ENCODE measurements around the gene SLC39A13. TPM values are rescaled to one million over a fixed set of nuclear protein-coding genes. Genes with fewer than 3 reads are reported as not detected.

The SLC39A13 gene
- total RNA-seq, 1 experiment from 2014 or later: 27.1 TPM

DNA sequence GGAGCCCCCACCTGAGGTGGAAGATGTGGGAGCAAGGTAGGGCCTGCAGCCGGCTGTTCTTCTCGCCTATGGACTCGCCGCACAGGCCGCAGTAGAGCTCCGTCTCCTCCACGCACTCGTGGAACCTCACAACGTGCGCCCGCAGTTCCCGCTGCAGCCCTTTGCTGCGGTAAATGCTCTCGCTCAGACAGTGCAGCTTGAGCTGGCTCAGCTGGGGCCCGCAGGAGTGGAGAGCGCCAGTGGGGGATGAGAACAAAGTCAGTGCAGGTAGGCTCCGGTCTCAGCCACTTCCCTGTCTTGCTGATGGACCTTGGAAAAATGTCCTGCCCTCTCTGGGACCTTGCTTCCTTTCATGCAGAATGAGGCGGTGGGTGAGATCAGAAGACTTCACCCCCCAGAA, 30.3 kb downstream of the SLC39A13 start:
- Histone ChIP-seq H3K27me3 (replicated peaks; ENCODE audit: control insufficient read depth, insufficient read depth, low read length) (no peaks in the 10 kb centered on the region), H3K36me3 (ENCODE audit: control insufficient read depth, insufficient read depth, low read length) (no peaks in the 10 kb centered on the region), H3K4me3 (ENCODE audit: low read depth, low read length) (no peak overlapping the region), H3K9me3 (no peaks in the 10 kb centered on the region), H3K4me1 (no peaks in the 10 kb centered on the region)
- Mint-ChIP-seq H3K36me3 (ENCODE audit: insufficient read depth, unreplicated experiment) (peaks cover 5% of the 10 kb centered on the region), H3K4me3 (ENCODE audit: unreplicated experiment) (no peak overlapping the region), H3K27ac (ENCODE audit: unreplicated experiment) (no peak overlapping the region), H3K4me1 (ENCODE audit: low read depth, unreplicated experiment) (no peaks in the 10 kb centered on the region), H3K27me3 (ENCODE audit: insufficient read depth, unreplicated experiment) (no peaks in the 10 kb centered on the region), H3K9me3 (ENCODE audit: unreplicated experiment) (no peaks in the 10 kb centered on the region)
- CTCF ChIA-PET: no interaction called here
- DNase-seq: no peak
- TF ChIP-seq, protein P1, sequence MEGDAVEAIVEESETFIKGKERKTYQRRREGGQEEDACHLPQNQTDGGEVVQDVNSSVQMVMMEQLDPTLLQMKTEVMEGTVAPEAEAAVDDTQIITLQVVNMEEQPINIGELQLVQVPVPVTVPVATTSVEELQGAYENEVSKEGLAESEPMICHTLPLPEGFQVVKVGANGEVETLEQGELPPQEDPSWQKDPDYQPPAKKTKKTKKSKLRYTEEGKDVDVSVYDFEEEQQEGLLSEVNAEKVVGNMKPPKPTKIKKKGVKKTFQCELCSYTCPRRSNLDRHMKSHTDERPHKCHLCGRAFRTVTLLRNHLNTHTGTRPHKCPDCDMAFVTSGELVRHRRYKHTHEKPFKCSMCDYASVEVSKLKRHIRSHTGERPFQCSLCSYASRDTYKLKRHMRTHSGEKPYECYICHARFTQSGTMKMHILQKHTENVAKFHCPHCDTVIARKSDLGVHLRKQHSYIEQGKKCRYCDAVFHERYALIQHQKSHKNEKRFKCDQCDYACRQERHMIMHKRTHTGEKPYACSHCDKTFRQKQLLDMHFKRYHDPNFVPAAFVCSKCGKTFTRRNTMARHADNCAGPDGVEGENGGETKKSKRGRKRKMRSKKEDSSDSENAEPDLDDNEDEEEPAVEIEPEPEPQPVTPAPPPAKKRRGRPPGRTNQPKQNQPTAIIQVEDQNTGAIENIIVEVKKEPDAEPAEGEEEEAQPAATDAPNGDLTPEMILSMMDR (IDR thresholded peaks at IDR 0.05; ENCODE audit: insufficient read depth in 1 of 2, low read depth in 1 of 2, low read length in 1 of 2, severe bottlenecking in 1 of 2, unreplicated experiment in 1 of 2): no peak
- POLR2A ChIA-PET: no interaction called here
- no TSS peak for BruUV-seq (replicated peaks)
- intact Hi-C loops (cut with micrococcal nuclease; ENCODE audit: unreplicated experiment): no loop called here

DNA sequence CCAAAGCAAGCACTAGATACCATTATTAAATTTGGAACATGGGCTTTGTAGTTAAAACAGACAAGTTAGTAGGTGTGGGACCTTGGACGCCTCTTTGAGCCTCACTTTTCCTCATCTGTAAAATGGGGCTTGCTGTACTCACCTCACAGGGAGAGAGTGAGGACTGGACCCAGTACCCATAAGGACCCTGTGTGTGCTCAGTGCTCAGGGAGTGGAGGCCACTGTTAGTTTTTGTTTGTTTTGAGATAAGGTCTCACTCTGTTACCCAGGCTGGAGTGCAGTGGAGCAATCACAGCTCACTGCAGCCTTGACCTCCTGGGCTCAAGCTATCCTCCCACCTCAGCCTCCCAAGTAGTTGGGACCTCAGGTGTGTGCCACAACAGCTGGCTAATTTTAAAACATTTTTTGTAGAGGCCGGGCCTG, 31.7 kb downstream of the SLC39A13 start:
- no TSS peak for BruUV-seq (replicated peaks)
- Mint-ChIP-seq H3K27ac (ENCODE audit: unreplicated experiment) (no peak overlapping the region), H3K4me3 (ENCODE audit: unreplicated experiment) (no peak overlapping the region), H3K9me3 (ENCODE audit: unreplicated experiment) (no peaks in the 10 kb centered on the region), H3K4me1 (ENCODE audit: low read depth, unreplicated experiment) (no peaks in the 10 kb centered on the region), H3K36me3 (ENCODE audit: insufficient read depth, unreplicated experiment) (peaks cover 5% of the 10 kb centered on the region), H3K27me3 (ENCODE audit: insufficient read depth, unreplicated experiment) (no peaks in the 10 kb centered on the region)
- no peaks in the 10 kb centered on the region for H3K27me3 ChIP-seq (replicated peaks; ENCODE audit: control insufficient read depth, insufficient read depth, low read length)
- no peaks in the 10 kb centered on the region for H3K4me1 ChIP-seq
- H3K9me3 ChIP-seq: no peaks in the 10 kb centered on the region
- intact Hi-C loops (cut with micrococcal nuclease; ENCODE audit: unreplicated experiment): no loop called here
- TF ChIP-seq, protein P1 (IDR thresholded peaks at IDR 0.05; ENCODE audit: insufficient read depth in 1 of 2, low read depth in 1 of 2, low read length in 1 of 2, severe bottlenecking in 1 of 2, unreplicated experiment in 1 of 2): no peak
- ChIA-PET POLR2A (no interaction called here), CTCF (interaction anchor here (1.0 kb wide), 1 partner anchor 14 kb away, joined by 3 read pairs; no protein-coding TSS in a partner anchor)
- no peak for DNase-seq
- no peak overlapping the region for H3K4me3 ChIP-seq (ENCODE audit: low read depth, low read length)
- H3K36me3 ChIP-seq (ENCODE audit: control insufficient read depth, insufficient read depth, low read length): no peaks in the 10 kb centered on the region

DNA sequence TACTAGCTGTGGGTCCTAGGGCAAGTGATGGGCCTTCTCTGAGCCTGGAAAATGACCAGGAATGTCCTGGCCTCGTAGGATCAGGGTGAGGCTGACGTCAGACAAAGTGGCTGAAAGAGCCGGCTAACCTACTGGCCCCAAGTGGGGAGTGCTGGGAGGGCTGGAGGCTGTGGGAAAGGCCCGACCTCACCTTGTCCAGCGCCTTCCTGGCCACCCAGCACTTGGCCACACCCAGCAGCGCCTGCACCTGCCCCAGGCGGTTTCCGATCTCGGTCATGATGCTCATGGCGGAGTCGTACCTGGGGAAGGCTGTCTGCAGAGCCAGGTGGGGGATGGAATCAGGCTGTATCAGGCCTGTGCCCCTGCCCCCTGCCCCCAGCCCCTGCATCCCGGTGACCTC, 33.0 kb downstream of the SLC39A13 start:
- Mint-ChIP-seq H3K4me3 (ENCODE audit: unreplicated experiment) (no peak overlapping the region), H3K27me3 (ENCODE audit: insufficient read depth, unreplicated experiment) (no peaks in the 10 kb centered on the region), H3K9me3 (ENCODE audit: unreplicated experiment) (no peaks in the 10 kb centered on the region), H3K36me3 (ENCODE audit: insufficient read depth, unreplicated experiment) (no peaks in the 10 kb centered on the region), H3K4me1 (ENCODE audit: low read depth, unreplicated experiment) (no peaks in the 10 kb centered on the region), H3K27ac (ENCODE audit: unreplicated experiment) (no peak overlapping the region)
- intact Hi-C loops (cut with micrococcal nuclease; ENCODE audit: unreplicated experiment): no loop called here
- H3K27me3 ChIP-seq (replicated peaks; ENCODE audit: control insufficient read depth, insufficient read depth, low read length): no peaks in the 10 kb centered on the region
- no peak overlapping the region for H3K4me3 ChIP-seq (ENCODE audit: low read depth, low read length)
- ChIA-PET CTCF (no interaction called here), POLR2A (no interaction called here)
- H3K36me3 ChIP-seq (ENCODE audit: control insufficient read depth, insufficient read depth, low read length): no peaks in the 10 kb centered on the region
- no TSS peak for BruUV-seq (replicated peaks)
- no peaks in the 10 kb centered on the region for H3K4me1 ChIP-seq
- no peaks in the 10 kb centered on the region for H3K9me3 ChIP-seq
- TF ChIP-seq, protein P1 (IDR thresholded peaks at IDR 0.05; ENCODE audit: insufficient read depth in 1 of 2, low read depth in 1 of 2, low read length in 1 of 2, severe bottlenecking in 1 of 2, unreplicated experiment in 1 of 2): no peak
- no peak for DNase-seq

Measured in Caco-2 (cell line).